ENCODE results near the gene PTPRD.

Gene PTPRD

GRCh38 chr9:9174358-9174757, 1438.4 kb downstream of the PTPRD start:
- no peak overlapping the region for H3K4me3 ChIP-seq (ENCODE audit: low read length)
- DNase-seq (ENCODE audit: low read depth) = peak; percentile 4
- TF ChIP-seq CTCF (IDR thresholded peaks at IDR 0.05; ENCODE audit: insufficient read depth, low read depth, low read length, missing control alignments) = no peak

- no peak for DNase-seq (ENCODE audit: low read depth)
- TF ChIP-seq CTCF (IDR thresholded peaks at IDR 0.05; ENCODE audit: insufficient read depth, low read depth, low read length, missing control alignments) = no peak
- no peak overlapping the region for H3K4me3 ChIP-seq (ENCODE audit: low read length)
These were observed 1439.5 kb downstream of the PTPRD start for GRCh38 chr9:9173264-9173663.

- H3K4me3 ChIP-seq (ENCODE audit: low read length) = no peak overlapping the region
- TF ChIP-seq CTCF (IDR thresholded peaks at IDR 0.05; ENCODE audit: insufficient read depth, low read depth, low read length, missing control alignments) = no peak
- no peak for DNase-seq (ENCODE audit: low read depth)
These were observed 1442.2 kb downstream of the PTPRD start for GRCh38 chr9:9170439-9171134.

- no peak for DNase-seq (ENCODE audit: low read depth)
- TF ChIP-seq CTCF (IDR thresholded peaks at IDR 0.05; ENCODE audit: insufficient read depth, low read depth, low read length, missing control alignments) = no peak
These were observed 1470.8 kb downstream of the PTPRD start for GRCh38 chr9:9142001-9142400.

GRCh38 chr9:9133526-9133925, 1479.3 kb downstream of the PTPRD start:
- DNase-seq (ENCODE audit: low read depth) = no peak
- no peak for TF ChIP-seq CTCF (IDR thresholded peaks at IDR 0.05; ENCODE audit: insufficient read depth, low read depth, low read length, missing control alignments)
- H3K4me3 ChIP-seq (ENCODE audit: low read length) = no peak overlapping the region

More at GRCh38 chr9:9142001-9142400, 1470.8 kb downstream of the PTPRD start:
- no peak overlapping the region for H3K4me3 ChIP-seq (ENCODE audit: low read length)

GRCh38 chr9:9124616-9125015, 1488.2 kb downstream of the PTPRD start:
- no peak for DNase-seq (ENCODE audit: low read depth)
- no peak for TF ChIP-seq CTCF (IDR thresholded peaks at IDR 0.05; ENCODE audit: insufficient read depth, low read depth, low read length, missing control alignments)
- no peak overlapping the region for H3K4me3 ChIP-seq (ENCODE audit: low read length)

Data from epithelial cell of esophagus (primary cell).